ENCODE measurements around the gene DBH.

Gene DBH

DNA sequence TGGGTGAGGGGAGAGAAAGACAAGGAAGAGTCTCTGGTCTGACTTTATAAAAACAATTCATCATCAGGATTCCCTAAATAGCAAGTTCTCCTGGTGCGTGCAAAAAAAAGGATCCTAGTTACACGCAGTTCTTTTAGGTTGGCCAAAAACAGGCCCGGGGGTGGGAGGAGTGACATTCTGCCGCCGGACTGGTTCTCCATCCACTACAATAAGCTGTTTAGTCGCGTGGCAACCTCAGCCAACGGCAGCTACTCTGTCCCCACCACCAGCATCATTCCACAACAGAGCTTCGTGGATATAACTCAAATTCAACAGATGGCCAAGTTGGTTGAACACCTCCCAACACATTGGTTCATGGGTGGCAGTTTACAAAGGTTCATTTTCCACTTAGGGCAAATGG lies 24.1 kb upstream of the DBH start:
- TF ChIP-seq, protein P1, sequence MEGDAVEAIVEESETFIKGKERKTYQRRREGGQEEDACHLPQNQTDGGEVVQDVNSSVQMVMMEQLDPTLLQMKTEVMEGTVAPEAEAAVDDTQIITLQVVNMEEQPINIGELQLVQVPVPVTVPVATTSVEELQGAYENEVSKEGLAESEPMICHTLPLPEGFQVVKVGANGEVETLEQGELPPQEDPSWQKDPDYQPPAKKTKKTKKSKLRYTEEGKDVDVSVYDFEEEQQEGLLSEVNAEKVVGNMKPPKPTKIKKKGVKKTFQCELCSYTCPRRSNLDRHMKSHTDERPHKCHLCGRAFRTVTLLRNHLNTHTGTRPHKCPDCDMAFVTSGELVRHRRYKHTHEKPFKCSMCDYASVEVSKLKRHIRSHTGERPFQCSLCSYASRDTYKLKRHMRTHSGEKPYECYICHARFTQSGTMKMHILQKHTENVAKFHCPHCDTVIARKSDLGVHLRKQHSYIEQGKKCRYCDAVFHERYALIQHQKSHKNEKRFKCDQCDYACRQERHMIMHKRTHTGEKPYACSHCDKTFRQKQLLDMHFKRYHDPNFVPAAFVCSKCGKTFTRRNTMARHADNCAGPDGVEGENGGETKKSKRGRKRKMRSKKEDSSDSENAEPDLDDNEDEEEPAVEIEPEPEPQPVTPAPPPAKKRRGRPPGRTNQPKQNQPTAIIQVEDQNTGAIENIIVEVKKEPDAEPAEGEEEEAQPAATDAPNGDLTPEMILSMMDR (IDR thresholded peaks at IDR 0.05; ENCODE audit: low read depth, low read length, missing control alignments): no peak
- no peak overlapping the region for H3K4me3 ChIP-seq (ENCODE audit: low read depth, low read length)
- DNase-seq (ENCODE audit: low read depth): no peak
- in situ Hi-C loops (cut with HindIII; ENCODE audit: low sequenced_read_pairs): no loop called here

DNA sequence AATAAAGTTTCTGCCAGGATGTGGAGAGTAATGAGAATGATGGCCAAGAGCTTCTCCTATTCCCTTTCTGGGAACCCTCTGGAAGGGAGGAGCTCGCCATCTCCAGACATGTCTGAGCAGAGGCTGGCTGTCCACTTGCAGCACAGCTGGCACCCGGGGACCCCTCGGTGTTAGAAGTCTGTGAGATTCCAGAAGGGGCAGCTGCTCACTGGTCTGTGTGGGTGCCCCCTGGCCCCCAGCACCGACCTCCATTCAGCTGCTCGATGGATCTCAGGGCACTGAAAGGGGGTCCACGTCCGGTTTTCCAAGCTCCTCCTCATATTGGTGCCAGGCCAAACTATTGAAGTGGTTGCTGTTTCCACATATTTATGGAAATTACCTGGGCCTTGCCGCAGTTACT lies 23.3 kb upstream of the DBH start:
- DNase-seq (ENCODE audit: low read depth): no peak
- no peak overlapping the region for H3K4me3 ChIP-seq (ENCODE audit: low read depth, low read length)
- TF ChIP-seq, protein P1 (IDR thresholded peaks at IDR 0.05; ENCODE audit: low read depth, low read length, missing control alignments): no peak
- in situ Hi-C loops (cut with HindIII; ENCODE audit: low sequenced_read_pairs): no loop called here

DNA sequence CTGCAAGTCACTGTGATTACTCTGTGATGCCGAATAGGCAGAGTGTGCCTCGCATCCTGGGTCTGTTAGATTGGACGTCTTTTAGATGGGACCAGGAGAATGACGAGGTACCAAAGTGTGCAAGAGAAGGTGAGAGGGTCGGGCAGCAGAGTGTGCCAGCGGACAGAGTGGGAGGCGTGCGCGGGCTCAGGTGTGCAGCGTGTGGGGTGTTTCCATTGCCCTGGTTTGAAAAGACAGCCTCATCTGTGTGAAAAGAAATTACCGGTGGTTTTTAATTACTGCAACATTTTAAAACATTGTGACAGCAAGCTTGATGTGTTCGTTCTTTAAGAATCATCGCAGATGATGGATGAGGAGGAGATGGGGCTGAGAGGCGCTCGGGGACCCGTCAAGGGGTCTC lies 22.7 kb upstream of the DBH start:
- DNase-seq (ENCODE audit: low read depth): no peak
- in situ Hi-C loops (cut with HindIII; ENCODE audit: low sequenced_read_pairs): no loop called here
- no peak overlapping the region for H3K4me3 ChIP-seq (ENCODE audit: low read depth, low read length)
- TF ChIP-seq, protein P1 (IDR thresholded peaks at IDR 0.05; ENCODE audit: low read depth, low read length, missing control alignments): no peak

DNA sequence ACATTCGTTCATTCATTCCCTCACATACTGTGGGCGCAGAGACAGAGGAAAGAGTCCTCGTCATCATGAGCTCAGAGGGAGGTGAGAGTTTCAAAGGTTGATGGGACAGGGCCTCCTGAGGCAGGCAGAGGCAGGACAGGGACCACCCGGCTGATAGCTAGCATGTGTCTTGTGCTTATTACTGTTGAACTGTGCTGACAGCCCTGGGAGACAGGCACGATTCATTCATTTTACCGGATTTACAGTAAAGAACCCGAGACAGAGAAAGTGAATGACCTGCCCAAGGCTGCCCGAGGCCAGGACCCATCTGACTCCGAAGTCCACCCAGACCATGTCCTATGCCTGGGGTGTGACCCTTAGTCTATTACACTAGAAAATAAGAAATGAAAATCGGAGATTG lies 22.1 kb upstream of the DBH start:
- in situ Hi-C loops (cut with HindIII; ENCODE audit: low sequenced_read_pairs): no loop called here
- DNase-seq (ENCODE audit: low read depth): no peak
- TF ChIP-seq, protein P1 (IDR thresholded peaks at IDR 0.05; ENCODE audit: low read depth, low read length, missing control alignments): no peak
- H3K4me3 ChIP-seq (ENCODE audit: low read depth, low read length): no peak overlapping the region

DNA sequence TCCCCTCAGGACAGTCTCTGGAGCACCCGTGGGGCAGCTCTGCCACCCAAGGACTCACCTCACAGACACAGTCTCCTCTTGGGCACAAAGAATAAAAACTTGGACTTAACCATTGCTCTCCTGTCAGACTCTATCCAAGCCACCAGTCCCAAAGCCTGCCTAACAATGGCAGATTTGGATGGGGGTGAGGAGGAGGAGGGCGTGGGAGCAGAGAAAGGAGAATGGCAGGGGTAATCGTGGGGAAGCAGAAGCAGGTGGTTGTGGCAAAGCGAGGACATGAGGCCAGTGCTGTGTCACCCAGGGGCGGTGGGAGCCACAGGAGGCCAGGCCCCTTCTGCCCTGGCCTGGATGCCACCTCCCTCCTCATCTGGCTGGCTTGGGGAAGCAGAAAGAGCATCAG lies 21.5 kb upstream of the DBH start:
- TF ChIP-seq, protein P1 (IDR thresholded peaks at IDR 0.05; ENCODE audit: low read depth, low read length, missing control alignments): no peak
- no peak overlapping the region for H3K4me3 ChIP-seq (ENCODE audit: low read depth, low read length)
- DNase-seq (ENCODE audit: low read depth): no peak
- in situ Hi-C loops (cut with HindIII; ENCODE audit: low sequenced_read_pairs): no loop called here

DNA sequence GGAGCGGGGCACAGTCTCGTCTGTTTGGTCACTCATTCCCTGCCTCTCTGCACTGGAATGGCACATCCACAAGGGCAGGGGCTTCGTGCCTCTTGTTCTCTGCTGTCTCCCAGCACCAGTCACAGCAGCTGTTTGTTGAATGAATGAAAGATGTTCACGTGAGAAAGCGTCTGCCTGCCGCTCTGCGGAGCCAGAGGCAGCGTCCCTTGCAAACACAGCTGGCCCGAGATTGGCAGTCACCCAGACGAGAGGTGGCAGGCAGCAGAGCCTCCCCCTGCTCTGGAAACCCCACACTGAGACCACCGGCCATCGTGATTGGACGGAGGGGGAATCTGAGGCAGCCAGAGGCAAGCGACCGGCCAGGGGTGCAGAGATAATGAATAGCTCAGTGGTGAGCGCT lies 21.0 kb upstream of the DBH start:
- DNase-seq (ENCODE audit: low read depth): no peak
- in situ Hi-C loops (cut with HindIII; ENCODE audit: low sequenced_read_pairs): no loop called here
- H3K4me3 ChIP-seq (ENCODE audit: low read depth, low read length): no peak overlapping the region
- TF ChIP-seq, protein P1 (IDR thresholded peaks at IDR 0.05; ENCODE audit: low read depth, low read length, missing control alignments): no peak

Data from astrocyte of the cerebellum (primary cell).